Skeletal muscle cell (primary cell): ENCODE measurements around the gene PDE4D.
"Not testable (repeated sequence)": the region's sequence is repeated elsewhere in the genome, so short reads cannot be mapped to it uniquely, and the experiment has no call there.

Source experiments
- DNase-seq: peaks from one replicate; pipeline ENCODE4 v3.0.0-alpha.2; 2010; ENCODE audit warnings: low read depth
- H3K4me3 ChIP-seq: 2 replicates; pipeline ENCODE4 v1.5.1; 2011; ENCODE audit warnings: low read depth, mild to moderate bottlenecking, control low read depth, low read length, moderate library complexity

Gene PDE4D

DNA sequence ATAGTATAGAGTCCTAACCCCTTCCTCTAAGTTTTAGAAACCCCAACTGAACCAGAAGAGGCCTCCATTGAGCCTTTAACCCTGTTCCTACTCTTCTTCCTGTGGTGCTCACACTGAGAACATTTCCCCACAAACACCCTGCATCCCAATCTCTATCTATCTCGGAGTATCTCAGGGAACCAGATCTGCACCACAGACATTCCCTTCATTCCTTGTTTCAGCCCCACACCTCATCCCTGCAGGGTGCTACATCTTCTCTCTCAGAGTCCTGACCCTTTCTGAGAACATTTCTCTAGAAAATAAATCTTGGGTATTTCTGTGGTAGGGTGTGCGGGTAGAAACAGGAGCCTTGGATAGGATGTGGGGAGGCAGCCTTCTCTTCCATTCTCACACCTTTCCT is 507.8 kb downstream of the PDE4D start:
- DNase-seq = no peak

DNA sequence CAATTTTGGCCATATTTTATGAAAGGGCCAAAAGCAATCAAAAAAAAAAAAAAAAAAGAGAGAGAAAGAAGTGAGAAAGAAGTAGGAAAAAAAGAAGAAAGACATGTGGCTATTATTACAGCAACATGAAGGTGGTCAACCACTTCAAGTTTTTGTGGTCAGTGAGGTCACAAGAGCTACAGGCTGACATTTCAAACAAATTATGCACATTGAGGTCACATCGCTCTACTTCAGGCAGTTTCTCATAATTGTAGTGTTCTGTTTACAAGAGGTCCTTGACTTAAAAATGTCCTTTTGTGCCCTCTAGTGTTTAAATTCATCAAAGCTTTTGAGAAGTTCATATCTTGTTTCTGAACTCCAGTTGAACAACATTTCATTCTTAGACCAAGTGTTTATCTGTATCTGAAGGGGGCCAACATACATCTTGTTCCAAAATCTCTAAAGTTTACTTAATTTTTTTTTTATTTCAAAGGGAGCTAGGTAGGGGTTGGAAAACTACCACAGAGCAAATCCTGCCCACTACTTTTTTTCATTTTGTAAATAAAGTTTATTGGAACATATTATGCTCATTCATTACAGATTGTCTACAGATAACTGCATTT is 513.1 kb downstream of the PDE4D start:
- peak; percentile 52 for DNase-seq

More for the DNA sequence above, 507.8 kb downstream of the PDE4D start:
- no peak overlapping the region for H3K4me3 ChIP-seq

DNA sequence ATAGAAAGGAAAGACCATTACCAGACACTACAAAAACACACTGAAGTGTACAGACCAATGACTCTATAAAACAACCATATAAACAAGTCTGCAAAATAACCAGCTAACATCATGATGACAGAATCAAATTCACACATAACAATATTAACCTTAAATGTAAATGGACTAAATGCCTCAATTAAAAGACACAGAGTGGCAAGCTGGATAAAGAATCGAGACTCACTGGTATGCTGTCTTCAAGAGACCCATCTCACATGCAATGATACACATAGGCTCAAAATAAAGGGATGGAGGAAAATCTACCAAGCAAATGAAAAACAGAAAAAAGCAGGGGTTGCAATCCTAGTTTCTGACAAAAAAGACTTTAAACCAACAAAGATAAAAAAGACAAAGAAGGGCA is 519.5 kb downstream of the PDE4D start:
- DNase-seq, H3K4me3 ChIP-seq: not testable (repeated sequence)

More for the DNA sequence above, 513.1 kb downstream of the PDE4D start:
- H3K4me3 ChIP-seq = no peak overlapping the region

DNA sequence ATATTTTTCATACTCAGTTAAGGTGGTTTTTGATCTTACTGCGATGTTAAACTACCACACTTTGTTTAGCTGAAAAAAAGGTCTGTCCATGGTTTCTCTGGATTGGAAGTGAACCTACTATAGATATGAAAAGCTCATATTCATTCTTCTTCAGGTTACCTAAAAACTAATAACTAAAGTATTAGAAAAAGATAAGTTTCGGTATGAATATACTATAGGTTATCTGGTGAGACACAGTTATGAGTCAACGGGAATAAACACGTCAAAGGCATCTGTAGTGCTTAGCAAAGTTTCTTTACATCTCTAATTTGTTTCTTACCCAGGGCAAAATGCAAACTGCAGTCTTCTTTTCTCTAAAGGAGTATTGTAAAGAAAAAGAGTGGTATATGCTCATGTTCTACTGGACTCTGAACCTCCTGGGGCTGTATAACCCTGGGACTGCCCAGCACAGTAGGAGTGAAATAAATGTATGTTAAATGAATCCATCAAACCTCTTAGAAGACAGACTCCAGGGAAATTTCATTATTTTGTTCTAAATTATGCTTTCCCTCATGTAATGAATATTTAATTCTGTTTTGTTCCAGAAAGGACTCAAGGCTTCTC is 521.9 kb downstream of the PDE4D start:
- DNase-seq = no peak
- H3K4me3 ChIP-seq = no peak overlapping the region

DNA sequence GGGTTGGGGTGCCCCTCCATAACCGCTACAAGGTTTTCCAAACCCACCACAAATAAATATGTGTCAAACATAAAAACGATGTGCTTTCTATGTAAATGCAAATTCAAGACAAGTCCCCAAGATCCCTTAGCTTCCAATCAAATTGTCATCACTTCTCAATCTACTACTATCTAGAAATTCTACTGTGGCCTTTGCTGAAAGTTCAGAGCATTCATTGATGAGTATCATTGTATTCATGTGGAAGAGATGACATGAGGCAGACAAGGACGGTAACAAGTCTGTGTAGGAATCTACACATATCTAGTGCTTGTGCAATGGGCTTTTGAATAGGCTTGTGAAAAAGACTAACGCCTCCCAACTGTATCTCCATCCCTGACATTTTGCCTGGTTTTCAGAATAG is 524.6 kb downstream of the PDE4D start:
- DNase-seq = no peak
- no peak overlapping the region for H3K4me3 ChIP-seq

DNA sequence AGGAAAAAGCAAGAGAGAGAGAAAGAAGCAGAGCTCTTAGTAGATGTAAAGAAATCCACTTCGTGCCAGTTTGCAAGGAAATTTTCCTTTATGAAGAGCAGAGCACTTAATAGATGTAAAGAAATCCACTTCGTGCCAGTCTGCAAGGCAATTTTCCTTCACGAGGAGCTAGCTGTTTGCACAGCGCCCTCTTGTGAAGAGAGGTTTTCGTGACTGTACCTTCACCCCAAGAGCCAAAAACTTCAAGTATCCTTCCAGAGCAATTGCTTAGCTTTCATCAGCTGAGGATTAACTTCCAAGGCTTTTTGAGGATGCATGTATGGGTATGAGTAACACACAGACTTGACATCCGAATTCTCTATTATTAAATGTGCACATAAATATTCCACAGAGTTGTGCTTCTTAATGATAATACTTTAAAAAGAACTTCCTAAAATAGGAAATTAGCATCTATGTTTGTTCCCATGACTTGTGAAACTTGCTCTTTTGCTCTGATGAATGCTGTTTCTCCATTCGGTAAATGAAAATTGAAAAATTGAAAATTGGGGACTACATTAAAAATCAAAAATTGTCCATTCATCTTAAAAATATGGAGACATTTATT is 525.6 kb downstream of the PDE4D start:
- no peak overlapping the region for H3K4me3 ChIP-seq
- no peak for DNase-seq

DNA sequence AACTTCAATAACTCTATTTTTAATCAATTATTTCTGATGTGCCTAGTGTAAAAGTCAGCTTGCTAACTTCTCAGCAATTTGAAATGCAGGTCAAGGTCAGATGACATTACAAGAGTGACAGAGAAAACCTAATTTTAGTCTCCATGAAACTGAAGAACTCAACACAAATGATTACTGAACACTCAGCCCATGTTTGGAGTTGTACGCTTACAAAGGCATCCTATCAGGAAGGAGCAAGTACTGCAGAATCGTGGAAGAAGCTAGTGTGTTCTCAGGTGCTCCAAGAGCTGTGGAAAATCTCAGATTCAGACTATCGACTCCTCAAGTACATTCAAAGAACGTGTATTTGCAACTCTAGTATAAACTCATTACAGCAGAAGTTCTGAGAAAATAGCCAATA is 526.7 kb downstream of the PDE4D start:
- no peak for DNase-seq
- no peak overlapping the region for H3K4me3 ChIP-seq

DNA sequence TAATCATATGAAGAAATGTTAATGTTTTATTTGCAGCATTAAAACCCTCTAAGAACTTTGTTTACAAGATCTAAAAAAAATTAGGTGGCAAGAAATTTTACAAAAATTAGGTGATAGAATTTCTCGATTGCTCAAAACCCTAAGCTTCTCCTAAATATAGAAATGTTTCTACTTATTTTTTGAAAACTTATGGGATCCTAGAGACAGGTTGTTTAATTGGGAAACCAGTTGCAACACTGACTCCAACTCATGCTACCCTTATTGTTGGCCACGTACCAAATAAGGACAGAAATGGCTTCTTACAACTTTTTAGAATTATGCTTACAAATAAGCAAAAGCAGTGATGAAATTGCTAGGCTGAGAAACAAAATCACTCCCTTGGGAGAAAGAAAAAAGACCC is 531.1 kb downstream of the PDE4D start:
- no peak overlapping the region for H3K4me3 ChIP-seq
- DNase-seq = no peak

DNA sequence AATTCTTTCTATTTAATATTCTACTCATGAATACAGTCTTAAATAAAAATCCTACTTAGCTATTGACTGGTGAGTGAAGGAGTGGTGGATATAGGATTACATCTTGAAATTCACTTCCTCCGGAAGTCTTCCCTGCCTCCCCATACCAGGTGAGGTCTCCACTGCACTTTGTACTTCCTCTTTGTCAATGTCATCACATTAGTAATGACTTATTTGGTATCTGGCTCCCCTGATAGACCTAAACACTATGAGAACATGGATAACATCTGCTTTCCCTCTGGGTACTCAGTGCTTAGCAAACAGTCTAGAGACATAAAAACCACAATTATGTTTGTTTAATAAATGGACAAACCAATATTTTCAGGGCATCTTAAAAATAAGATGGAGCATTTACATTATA is 532.1 kb downstream of the PDE4D start:
- no peak for DNase-seq

DNA sequence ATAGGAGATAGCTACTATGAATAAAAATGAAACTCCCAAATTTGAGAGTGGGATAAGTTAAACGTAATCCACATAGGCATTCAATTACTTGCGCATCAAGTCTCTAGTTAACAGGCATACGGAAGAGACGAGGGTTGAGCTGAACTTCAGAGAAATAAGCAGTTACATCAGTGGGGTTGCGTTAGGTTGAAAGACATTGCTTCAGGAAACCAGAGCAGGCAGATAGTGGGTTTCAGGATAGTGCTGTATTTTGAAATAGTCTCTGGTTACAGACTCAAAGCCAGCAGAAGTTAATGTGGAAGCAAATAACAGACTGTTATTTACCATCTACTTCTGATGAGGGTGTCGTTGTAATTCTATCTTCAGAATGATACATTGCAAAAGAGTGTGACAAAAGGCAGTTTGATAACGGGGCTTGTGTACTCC is 533.4 kb downstream of the PDE4D start:
- H3K4me3 ChIP-seq = no peak overlapping the region
- no peak for DNase-seq

More for the DNA sequence above, 532.1 kb downstream of the PDE4D start:
- no peak overlapping the region for H3K4me3 ChIP-seq

DNA sequence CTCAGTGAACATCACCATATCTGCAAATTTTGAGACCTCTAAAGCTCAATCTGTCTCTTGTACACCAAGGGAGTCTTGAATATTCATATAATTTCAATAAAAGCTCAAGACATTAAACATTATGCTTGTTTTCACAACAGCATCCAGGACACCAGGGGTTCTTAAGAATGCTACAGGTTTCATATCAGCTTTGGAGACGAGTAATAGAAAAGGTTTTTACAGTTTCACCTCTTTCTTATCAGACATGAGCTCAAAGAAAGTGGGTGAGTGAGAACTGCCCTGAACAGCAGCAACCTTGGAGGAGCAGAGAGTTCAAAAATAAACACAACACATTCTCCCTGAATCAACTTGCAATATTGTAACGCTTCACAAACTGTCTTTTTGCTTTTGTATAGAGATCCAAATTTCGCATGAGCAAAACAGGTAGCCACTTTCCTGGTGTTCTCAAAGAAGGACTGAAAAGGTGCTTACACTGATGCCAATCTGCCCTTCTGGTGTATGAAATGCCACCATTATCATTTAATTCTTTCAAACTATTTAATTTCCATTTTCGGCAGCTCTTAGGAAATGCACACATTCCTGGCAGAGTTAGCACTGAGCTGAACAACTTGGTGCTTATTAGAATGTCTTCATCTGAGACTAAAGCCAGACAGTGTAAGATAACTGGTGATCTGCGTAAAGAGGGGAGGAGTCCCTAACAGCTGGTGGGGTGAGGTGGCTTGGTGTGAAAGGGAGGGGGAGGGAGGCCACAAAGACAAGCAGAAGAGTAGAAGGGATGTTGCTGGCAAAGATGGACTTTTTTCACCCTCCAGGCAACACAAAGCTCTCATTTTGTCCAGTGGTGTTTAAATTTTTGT is 535.3 kb downstream of the PDE4D start:
- no peak for DNase-seq

DNA sequence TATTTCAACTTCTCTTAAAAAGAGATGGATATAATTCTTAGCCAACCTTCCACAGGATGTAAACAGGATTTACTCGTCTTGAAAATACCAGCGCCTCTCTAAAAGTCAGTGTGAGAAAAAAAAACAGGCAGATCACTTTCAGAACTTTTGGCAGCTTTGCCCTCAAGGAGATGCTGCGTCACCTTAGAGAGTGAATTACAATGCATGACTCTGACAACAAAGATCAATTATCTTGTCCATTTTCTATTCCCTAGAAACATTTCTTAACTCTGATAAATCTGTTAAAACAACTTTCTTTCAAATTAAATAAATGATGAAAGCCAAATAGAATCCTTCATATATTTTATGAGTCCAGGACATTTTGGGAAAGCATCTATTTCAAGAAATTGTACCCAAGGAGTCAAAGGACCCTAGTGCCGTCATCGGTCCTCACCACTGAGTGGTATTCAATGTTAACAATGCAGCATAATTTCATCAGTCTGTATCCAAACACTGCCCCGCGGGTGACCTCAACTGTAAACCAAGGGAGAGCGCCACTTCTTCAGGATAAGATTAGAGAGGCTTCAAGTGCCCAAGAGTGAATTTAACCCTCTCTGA is 536.0 kb downstream of the PDE4D start:
- no peak overlapping the region for H3K4me3 ChIP-seq
- DNase-seq = no peak

More for the DNA sequence above, 535.3 kb downstream of the PDE4D start:
- H3K4me3 ChIP-seq = no peak overlapping the region

DNA sequence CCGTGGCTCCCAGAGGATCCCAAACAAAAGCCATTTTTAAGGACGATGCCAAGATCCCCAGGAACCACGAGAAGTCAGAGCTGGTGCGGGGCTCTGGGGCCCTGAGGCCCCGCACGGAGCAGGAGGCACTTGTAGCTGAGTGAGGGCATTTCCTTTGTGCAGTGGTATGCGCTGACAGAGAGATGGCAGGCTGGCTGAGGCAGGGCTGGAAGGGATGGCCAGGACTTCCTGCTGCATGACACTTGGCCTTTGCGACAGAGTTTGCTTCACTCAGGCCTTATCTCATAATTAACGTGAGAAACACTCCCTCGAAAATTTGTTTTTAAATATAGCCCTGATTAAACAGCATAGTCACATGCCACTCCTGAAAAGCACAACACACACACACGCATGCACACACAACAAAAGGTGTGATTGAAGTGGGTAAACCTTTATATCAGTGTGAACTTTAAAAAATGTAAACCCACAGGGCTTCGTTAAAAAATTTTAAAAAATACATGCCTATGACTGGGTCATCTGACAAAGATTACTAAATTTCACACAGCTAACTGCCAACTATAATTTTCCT is 536.6 kb downstream of the PDE4D start:
- no peak overlapping the region for H3K4me3 ChIP-seq
- DNase-seq = no peak

DNA sequence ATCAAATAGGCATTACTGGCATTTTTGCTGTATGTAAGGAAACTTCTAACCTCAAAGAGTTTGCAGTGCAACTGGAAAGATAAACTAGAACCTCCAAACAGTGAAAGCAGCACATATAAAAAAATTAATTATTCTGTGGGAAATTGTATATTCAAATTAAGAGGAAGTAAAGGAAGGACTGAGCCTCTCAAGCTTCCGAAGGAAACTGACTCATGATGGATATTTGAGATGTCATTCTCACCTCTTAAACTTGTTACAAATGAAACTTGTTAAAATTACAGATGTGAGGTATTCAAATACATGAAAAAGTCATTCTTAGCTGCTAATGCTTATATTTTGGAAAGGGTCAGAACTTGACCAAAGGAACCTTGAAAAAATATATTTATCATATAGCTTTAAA is 538.7 kb downstream of the PDE4D start:
- DNase-seq = no peak
- no peak overlapping the region for H3K4me3 ChIP-seq

DNA sequence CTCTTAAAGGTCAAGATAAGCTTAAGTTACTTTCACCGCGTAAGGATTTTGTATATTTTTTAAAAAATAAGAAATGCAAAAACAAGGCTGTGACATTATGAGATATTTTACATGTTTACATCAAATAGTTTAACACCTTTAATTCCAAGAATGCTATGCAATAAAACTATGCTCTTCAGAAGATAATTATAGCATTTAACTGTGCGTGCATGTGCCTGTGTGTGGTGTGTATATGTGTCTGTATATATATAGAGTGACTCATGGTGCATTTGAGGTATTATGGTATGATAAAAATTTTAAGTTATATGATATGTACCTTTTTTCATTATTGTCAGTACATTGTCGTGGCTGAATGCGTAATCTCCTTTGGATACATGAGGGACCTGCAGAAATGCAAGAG is 539.3 kb downstream of the PDE4D start:
- no peak overlapping the region for H3K4me3 ChIP-seq
- no peak for DNase-seq

DNA sequence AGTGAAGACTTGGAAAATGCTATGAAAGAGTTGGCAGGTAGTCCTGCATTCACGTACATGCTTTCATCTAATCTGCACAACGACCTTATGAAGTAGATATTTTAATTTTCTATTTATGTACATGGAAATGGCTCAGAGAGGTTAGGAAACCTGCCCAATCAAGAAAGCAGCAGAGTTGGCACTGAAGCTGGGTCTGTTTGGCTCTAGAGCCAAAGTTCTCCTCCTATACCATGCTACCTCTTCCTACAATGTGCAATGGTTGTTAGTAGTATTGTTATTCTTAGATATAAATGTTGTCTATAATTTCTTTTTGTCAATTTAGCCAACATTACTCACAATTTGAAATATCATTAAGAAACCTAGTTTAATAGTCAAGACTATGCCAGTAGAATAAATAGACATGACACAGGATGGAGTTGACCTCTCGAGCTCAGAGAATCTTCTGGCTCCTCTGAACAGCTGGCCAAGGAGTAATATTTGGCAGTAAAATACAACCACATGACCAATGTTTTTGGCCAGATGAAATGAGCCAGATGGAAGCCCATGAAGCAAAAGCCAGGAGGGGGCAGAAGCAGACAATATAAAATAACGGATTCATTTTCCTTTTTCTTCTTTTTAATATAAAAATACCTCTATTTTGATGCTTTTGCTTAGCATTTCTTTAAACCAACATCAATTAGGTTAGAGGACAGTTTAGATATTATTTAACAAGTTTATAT is 542.3 kb downstream of the PDE4D start:
- peak; percentile 32 for DNase-seq
- H3K4me3 ChIP-seq = no peak overlapping the region

DNA sequence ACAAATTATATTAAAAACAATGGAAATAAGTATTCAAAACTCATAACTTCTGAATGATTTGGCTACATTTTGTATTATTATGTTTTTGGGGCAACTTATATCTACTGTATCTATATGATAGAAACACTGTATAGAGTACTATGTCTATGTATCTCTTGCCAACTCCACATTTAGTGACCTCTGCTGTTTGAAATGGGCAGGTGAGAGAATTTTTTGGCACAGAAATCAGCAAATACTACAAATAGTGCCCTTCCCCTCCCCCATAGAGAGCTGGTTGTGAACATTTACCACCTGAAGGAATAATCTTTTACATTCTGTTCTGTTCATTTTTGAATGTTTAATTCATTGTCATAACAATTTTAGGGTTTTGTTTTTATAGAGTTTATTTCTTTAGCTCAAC is 545.3 kb downstream of the PDE4D start:
- no peak for DNase-seq
- H3K4me3 ChIP-seq = no peak overlapping the region

DNA sequence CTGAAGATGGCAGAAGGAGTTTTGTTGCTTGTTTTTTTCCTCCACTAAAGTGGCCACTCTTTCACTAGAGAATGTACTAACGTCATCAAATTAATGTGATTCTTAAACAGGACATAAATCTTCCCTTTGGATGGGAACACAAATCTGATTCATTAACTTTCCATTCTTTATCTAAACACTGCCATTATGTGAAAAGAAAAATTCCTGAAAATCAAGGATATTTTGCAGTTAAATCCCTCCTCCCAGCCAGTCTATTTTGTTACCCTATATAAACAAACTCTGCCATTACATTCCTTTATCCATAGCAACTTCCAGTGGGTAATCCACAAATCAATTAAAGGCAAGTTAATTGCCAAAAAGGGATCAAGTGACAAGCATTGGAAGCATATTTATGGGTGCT is 546.5 kb downstream of the PDE4D start:
- no peak overlapping the region for H3K4me3 ChIP-seq
- no peak for DNase-seq

DNA sequence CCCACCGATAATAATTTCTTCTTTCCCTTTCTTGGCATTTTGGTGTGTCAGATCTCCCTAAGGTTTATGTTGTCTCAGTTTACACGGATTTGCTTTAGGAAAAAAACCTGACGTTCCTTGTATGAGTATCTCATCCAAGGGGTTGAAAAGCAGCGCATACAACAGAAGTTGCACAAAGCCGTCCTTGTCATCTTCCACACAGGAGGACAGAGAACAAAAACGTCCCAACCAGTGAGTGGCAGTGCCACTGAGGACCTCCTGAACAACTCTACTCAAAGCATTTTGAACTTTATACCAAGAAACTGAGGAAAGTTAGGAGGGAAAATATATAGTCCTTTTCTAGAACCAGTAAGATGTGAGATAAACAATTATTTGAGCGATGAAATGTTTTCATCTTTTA is 547.0 kb downstream of the PDE4D start:
- no peak for DNase-seq
- no peak overlapping the region for H3K4me3 ChIP-seq
